ENCODE measurements around the gene ZIM2.

ZIM2 gene

GRCh38 chr19:56813531-56813930 lies 27.0 kb downstream of the ZIM2 start:
- in situ Hi-C loops (cut with HindIII; ENCODE audit: low sequenced_read_pairs), result loop anchor here (5.0 kb wide), 1 partner anchor 104 kb away; no protein-coding TSS in a partner anchor

- in situ Hi-C loops (cut with HindIII; ENCODE audit: low sequenced_read_pairs), result loop anchor here (5.0 kb wide), 1 partner anchor 106 kb away; no protein-coding TSS in a partner anchor
Observed at GRCh38 chr19:56811480-56811879, 29.0 kb downstream of the ZIM2 start.

GRCh38 chr19:56810260-56810659 lies 30.3 kb downstream of the ZIM2 start:
- in situ Hi-C loops (cut with HindIII; ENCODE audit: low sequenced_read_pairs), result loop anchor here (5.0 kb wide), 1 partner anchor 107 kb away; no protein-coding TSS in a partner anchor

GRCh38 chr19:56808717-56809392 lies 31.7 kb downstream of the ZIM2 start:
- in situ Hi-C loops (cut with HindIII; ENCODE audit: low sequenced_read_pairs), result no loop called here

- in situ Hi-C loops (cut with HindIII; ENCODE audit: low sequenced_read_pairs), result no loop called here
Observed at GRCh38 chr19:56806639-56807038, 33.9 kb downstream of the ZIM2 start.

- in situ Hi-C loops (cut with HindIII; ENCODE audit: low sequenced_read_pairs), result no loop called here
Observed at GRCh38 chr19:56778351-56778750, 62.2 kb downstream of the ZIM2 start.

GRCh38 chr19:56769650-56770049 lies 70.9 kb downstream of the ZIM2 start:
- in situ Hi-C loops (cut with HindIII; ENCODE audit: low sequenced_read_pairs), result no loop called here

GRCh38 chr19:56765137-56765536 lies 75.4 kb downstream of the ZIM2 start:
- in situ Hi-C loops (cut with HindIII; ENCODE audit: low sequenced_read_pairs), result no loop called here

GRCh38 chr19:56764196-56764695 lies 76.3 kb downstream of the ZIM2 start:
- in situ Hi-C loops (cut with HindIII; ENCODE audit: low sequenced_read_pairs), result no loop called here

GRCh38 chr19:56760842-56761241 lies 79.7 kb downstream of the ZIM2 start:
- in situ Hi-C loops (cut with HindIII; ENCODE audit: low sequenced_read_pairs), result no loop called here

- in situ Hi-C loops (cut with HindIII; ENCODE audit: low sequenced_read_pairs), result no loop called here
Observed at GRCh38 chr19:56759531-56759930, 81.0 kb downstream of the ZIM2 start.

GRCh38 chr19:56751078-56751489 lies 89.4 kb downstream of the ZIM2 start:
- in situ Hi-C loops (cut with HindIII; ENCODE audit: low sequenced_read_pairs), result no loop called here

GRCh38 chr19:56750658-56751057 lies 89.9 kb downstream of the ZIM2 start:
- in situ Hi-C loops (cut with HindIII; ENCODE audit: low sequenced_read_pairs), result no loop called here

- in situ Hi-C loops (cut with HindIII; ENCODE audit: low sequenced_read_pairs), result no loop called here
Observed at GRCh38 chr19:56748378-56748777, 92.1 kb downstream of the ZIM2 start.

GRCh38 chr19:56746367-56746766 lies 94.2 kb downstream of the ZIM2 start:
- in situ Hi-C loops (cut with HindIII; ENCODE audit: low sequenced_read_pairs), result no loop called here

- in situ Hi-C loops (cut with HindIII; ENCODE audit: low sequenced_read_pairs), result no loop called here
Observed at GRCh38 chr19:56740501-56740900, 100.0 kb downstream of the ZIM2 start.

- in situ Hi-C loops (cut with HindIII; ENCODE audit: low sequenced_read_pairs), result no loop called here
Observed at GRCh38 chr19:56736571-56736970, 104.0 kb downstream of the ZIM2 start.

- in situ Hi-C loops (cut with HindIII; ENCODE audit: low sequenced_read_pairs), result no loop called here
Observed at GRCh38 chr19:56732976-56733375, 107.5 kb downstream of the ZIM2 start.

- in situ Hi-C loops (cut with HindIII; ENCODE audit: low sequenced_read_pairs), result no loop called here
Observed at GRCh38 chr19:56727677-56728076, 112.8 kb downstream of the ZIM2 start.

GRCh38 chr19:56725829-56726424 lies 114.6 kb downstream of the ZIM2 start:
- in situ Hi-C loops (cut with HindIII; ENCODE audit: low sequenced_read_pairs), result no loop called here

Data from endothelial cell of hepatic sinusoid (primary cell).